ENCODE measurements around the gene PRR5L.
"Not testable (repeated sequence)": the region's sequence is repeated elsewhere in the genome, so short reads cannot be mapped to it uniquely, and the experiment has no call there.

The PRR5L gene

GRCh38 chr11:36500315-36500721, 204.2 kb downstream of the PRR5L start:
- no peak for DNase-seq (ENCODE audit: low read depth)

- DNase-seq (ENCODE audit: low read depth) = no peak
These were observed 205.1 kb downstream of the PRR5L start for GRCh38 chr11:36501236-36501635.

- DNase-seq (ENCODE audit: low read depth) = no peak
These were observed 211.9 kb downstream of the PRR5L start for GRCh38 chr11:36507824-36508489.

GRCh38 chr11:36508743-36509142, 212.7 kb downstream of the PRR5L start:
- no peak for DNase-seq (ENCODE audit: low read depth)

GRCh38 chr11:36509201-36509639, 213.1 kb downstream of the PRR5L start:
- peak; percentile 5 for DNase-seq (ENCODE audit: low read depth)

GRCh38 chr11:36509694-36510593, 213.9 kb downstream of the PRR5L start, which contains the start of gene TRAF6:
TSS of gene TRAF6 (minus strand) at chr11:36510272. CDS start at chr11:36501515, 8,757 bp downstream.
- DNase-seq (ENCODE audit: low read depth) = peak; percentile 72

- no peak for DNase-seq (ENCODE audit: low read depth)
These were observed 214.5 kb downstream of the PRR5L start for GRCh38 chr11:36510594-36510942.

- DNase-seq (ENCODE audit: low read depth) = not testable (repeated sequence)
These were observed 215.0 kb downstream of the PRR5L start for GRCh38 chr11:36511062-36511461.

- no peak for DNase-seq (ENCODE audit: low read depth)
These were observed 215.9 kb downstream of the PRR5L start for GRCh38 chr11:36512016-36512415.

- DNase-seq (ENCODE audit: low read depth) = no peak
These were observed 217.9 kb downstream of the PRR5L start for GRCh38 chr11:36513965-36514364.

Data from T-helper 22 cell (primary cell).